BLaER1 (cell line): ENCODE data around the gene SPPL2B.
A peak's percentile ranks its signal among the peaks of the same experiment; 100 is the strongest.

ENCODE experiments used
- H3K27ac ChIP-seq: shearing (Covaris generic); formaldehyde crosslinking; 2 replicates; pipeline ENCODE4 v1.8.1; 2022
- H3K27me3 ChIP-seq: shearing (Covaris generic); formaldehyde crosslinking; 2 replicates; pipeline ENCODE4 v1.8.1; 2022
- H3K36me3 ChIP-seq: shearing (Covaris generic); formaldehyde crosslinking; 2 replicates; pipeline ENCODE4 v1.8.1; 2022
- H3K4me1 ChIP-seq: shearing (Covaris generic); formaldehyde crosslinking; 2 replicates; pipeline ENCODE4 v1.8.1; 2022
- H3K4me2 ChIP-seq: shearing (Covaris generic); formaldehyde crosslinking; 2 replicates; pipeline ENCODE4 v1.8.1; 2022
- H3K4me3 ChIP-seq: shearing (Covaris generic); formaldehyde crosslinking; 2 replicates; pipeline ENCODE4 v1.8.1; 2022
- H3K9ac ChIP-seq: shearing (Covaris generic); formaldehyde crosslinking; 2 replicates; pipeline ENCODE4 v1.8.1; 2022
- H3K9me3 ChIP-seq: shearing (Covaris generic); formaldehyde crosslinking; 2 replicates; pipeline ENCODE4 v1.8.1; 2022
- H4K20me1 ChIP-seq: shearing (Covaris generic); formaldehyde crosslinking; 2 replicates; pipeline ENCODE4 v1.8.1; 2022
- Cebpa-rat ChIP-seq: shearing (Covaris generic); IDR thresholded peaks from 2 replicates; pipeline ENCODE4 v1.8.1; 2022

SPPL2B gene

DNA sequence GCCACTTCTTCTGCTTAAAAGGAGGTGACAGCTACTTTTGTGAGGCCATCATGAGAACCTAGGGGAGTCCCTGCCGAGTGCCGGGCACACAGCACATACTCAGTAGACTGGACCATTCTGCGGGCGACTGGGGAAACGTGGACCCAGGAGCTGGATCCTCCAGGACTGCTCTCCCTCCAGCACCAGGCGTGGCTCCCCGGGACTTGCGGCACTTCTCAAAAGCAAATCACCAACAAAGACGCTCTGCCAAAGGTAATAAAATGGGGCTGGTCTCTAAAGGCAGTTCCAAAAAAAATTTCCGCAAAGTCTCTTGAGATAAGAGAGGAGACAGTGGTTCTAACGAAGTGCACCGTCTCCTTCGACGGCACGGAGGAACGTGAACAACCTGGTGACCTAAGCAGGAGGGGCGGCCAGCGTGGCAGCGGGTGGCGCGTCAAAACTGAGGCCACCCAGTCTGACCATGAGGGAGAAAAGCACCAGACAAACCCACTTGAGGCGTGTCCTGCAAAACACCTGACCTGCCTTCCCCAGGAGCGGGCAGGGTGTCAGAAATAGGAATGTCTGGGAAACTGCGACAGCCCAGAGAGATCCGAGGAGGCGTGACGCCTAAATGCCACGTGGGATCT is 30.2 kb downstream of the SPPL2B start:
- TF ChIP-seq Cebpa-rat, result no peak
- no peak overlapping the region for H3K4me2 ChIP-seq
- no peak overlapping the region for H3K4me3 ChIP-seq
- H3K9me3 ChIP-seq, result no peaks in the 10 kb centered on the region
- H3K27me3 ChIP-seq, result peaks cover 39% of the 10 kb centered on the region
- H3K27ac ChIP-seq, result no peak overlapping the region
- peaks cover 20% of the 10 kb centered on the region for H3K36me3 ChIP-seq
- no peak overlapping the region for H3K9ac ChIP-seq
- peaks cover 28% of the 10 kb centered on the region for H3K4me1 ChIP-seq
- peaks cover 29% of the 10 kb centered on the region for H4K20me1 ChIP-seq

DNA sequence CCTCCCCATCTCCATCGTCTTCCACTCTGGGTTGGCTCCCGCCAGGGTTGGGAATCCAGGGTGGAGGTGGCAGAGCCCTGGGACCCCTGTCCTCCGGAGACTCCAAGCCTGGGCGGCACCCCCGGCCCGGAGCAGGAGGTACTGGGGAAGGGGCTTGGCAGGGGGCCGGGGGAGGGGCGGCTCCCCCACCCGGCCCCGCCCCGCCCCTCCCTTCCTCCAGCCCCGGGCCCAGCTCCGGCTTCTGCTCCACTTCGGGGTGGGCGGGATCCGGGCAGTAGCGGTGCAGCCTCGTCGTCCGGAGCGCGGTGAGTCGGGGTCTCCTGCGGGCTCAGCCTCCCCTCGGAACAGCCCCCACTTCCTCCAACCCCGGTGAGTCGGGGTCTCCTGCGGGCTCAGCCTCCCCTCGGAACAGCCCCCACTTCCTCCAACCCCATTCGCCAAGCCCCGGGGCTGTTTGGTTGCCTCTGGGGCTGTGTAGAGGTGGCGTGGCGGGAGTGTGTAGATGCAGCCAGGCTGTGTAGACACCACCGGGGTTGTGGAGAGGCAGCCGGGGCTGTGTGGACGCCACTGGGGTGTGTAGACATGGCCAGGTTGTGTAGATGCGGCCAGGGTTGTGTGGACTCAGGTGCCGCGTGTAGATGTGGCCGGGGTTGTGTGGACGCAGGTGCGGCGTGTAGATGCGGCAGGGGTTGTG is 31.7 kb downstream of the SPPL2B start, which contains the start of gene TMPRSS9:
TMPRSS9 (plus strand) TSS at position 274 of the 694 bp plus-strand sequence. CDS start 29,521 bp downstream, outside the sequence.
- no peak within 1 kb of the TSS for H3K27ac ChIP-seq
- H3K4me3 ChIP-seq, result no peak within 1 kb of the TSS
- H3K9ac ChIP-seq, result no peak within 1 kb of the TSS
- peaks cover 32% of the 10 kb centered on the region for H3K4me1 ChIP-seq
- TF ChIP-seq Cebpa-rat, result no peak
- no peaks in the 10 kb centered on the region for H3K9me3 ChIP-seq
- peaks cover 39% of the 10 kb centered on the region for H3K27me3 ChIP-seq
- peaks cover 5% of the 10 kb centered on the region; the same call in 1 of the 2 replicates for H3K36me3 ChIP-seq
- H3K4me2 ChIP-seq, result no peak within 1 kb of the TSS
- H4K20me1 ChIP-seq, result peaks cover 14% of the 10 kb centered on the region

DNA sequence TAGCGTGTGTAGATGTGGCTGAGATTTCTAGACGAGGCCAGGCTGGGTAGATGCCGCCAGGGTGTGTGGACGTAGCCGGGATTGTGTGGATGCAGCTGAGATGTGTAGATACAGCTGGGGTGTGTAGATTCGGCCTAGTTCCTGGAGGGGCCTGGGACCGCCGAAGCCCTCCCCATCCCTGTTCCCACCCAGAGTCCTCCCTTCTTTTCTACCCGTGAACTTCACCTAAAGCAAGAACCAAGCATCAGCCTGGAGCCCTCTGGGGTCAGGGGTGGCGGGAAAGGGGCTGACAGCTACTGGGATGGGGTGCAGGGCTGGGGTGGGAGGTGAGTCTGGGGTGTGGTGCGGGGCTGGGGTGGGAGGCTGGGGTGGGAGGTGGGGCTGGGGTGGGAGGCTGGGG is 32.3 kb downstream of the SPPL2B start:
- H3K4me2 ChIP-seq, result no peak overlapping the region
- H3K9me3 ChIP-seq, result no peaks in the 10 kb centered on the region
- H3K4me1 ChIP-seq, result peaks cover 31% of the 10 kb centered on the region
- H3K36me3 ChIP-seq, result 0 out of 2 replicates have a peak, but pooled peaks cover 3% of the 10 kb centered on the region
- peaks cover 39% of the 10 kb centered on the region for H3K27me3 ChIP-seq
- no peak for TF ChIP-seq Cebpa-rat
- H4K20me1 ChIP-seq, result peaks cover 7% of the 10 kb centered on the region
- H3K9ac ChIP-seq, result no peak overlapping the region
- H3K27ac ChIP-seq, result no peak overlapping the region
- H3K4me3 ChIP-seq, result no peak overlapping the region

DNA sequence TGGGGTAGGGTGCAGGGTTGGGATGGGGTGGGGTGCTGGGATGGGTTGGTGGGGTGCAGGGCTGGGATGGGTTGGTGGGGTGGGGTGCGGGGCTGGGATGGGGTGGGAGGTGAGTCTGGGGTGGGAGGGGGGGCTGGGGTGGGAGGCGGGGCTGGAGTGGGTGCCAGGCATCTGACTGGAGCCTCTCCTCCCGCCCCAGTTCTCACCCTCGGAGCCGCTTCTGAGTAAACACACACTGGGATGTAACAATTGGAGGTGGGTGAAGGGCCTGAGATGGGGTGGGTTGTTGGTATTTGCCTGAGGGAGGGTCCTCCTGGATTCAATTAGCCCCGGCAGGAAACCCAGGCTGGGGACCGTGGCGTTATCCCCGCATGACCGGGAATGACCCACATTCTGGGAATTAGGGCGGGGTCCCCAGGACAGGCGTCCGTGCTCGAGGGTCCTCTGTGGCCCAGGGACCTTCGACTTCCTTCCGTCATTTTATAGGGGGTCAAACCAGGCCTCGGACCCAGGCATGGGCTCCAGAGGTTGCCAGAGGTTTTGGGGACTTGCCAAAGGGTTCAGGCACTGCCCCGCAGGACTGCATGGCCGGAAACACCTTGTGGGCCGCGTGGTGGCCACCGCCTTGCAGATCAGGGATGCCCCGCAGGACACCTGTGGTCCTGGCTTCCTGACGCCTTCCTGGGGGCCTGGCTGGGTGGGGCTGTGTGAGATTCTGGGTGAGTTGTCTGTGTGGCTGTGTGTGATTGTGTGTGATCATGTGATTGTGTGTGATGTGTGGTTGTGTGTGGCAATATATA is 33.0 kb downstream of the SPPL2B start:
- H3K9ac ChIP-seq, result no peak overlapping the region
- no peak overlapping the region for H3K27ac ChIP-seq
- peak overlapping the region; percentile 42 for H3K4me2 ChIP-seq

DNA sequence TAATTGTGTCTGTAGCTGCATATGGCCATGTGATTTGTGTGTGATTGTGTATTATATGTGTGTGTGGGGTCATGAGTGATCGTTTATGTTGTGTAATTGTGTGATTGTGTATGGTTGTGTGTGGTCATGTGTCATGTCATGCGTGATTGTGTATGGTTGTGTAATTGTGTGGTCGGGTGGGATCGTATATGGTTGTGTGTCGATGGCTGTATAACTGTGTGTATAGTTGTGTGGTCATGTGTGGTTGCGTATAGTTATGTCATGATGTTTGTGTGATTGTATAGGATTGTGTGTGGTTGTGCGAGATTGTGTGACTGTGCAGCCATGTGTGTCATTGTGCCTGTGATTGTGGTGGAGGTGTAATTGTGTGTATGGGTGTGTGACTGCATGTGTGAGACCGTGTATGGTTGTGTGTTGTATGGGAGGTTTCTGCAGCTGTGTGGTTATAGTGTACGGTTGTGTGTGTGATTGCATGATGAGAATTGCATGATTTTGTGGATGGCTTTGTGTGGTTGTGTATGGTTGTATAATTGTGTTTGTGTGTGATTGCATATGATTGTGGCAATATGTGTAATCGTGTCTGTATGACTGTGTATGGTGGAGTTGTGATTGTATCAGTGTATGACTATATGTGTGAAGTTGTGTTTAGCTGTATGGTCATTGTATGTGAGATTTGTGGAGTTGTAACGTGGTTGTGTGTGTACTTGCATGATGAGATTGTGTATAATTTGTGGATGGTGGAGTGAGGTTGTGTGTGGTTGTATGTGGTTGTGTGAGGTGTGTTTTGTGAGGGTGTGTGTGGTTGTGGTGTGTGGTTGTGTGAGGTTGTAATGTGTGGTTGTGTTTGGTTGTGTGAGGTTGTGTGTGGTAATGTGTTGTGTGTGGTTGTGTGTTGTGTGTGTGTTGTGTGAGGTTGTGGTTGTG is 33.8 kb downstream of the SPPL2B start:
- H3K4me1 ChIP-seq, result peaks cover 25% of the 10 kb centered on the region
- peak overlapping the region; percentile 42; the same call in 1 of the 2 replicates for H3K4me2 ChIP-seq
- no peak overlapping the region for H3K9ac ChIP-seq
- TF ChIP-seq Cebpa-rat, result no peak
- peaks cover 8% of the 10 kb centered on the region; the same call in 1 of the 2 replicates for H3K9me3 ChIP-seq
- no peaks in the 10 kb centered on the region for H3K36me3 ChIP-seq
- no peaks in the 10 kb centered on the region; the same call in 1 of the 2 replicates for H4K20me1 ChIP-seq
- no peak overlapping the region for H3K27ac ChIP-seq
- H3K27me3 ChIP-seq, result peaks cover 39% of the 10 kb centered on the region
- no peak overlapping the region for H3K4me3 ChIP-seq

More for the DNA sequence above, 33.0 kb downstream of the SPPL2B start:
- peaks cover 25% of the 10 kb centered on the region for H3K4me1 ChIP-seq
- no peaks in the 10 kb centered on the region for H3K9me3 ChIP-seq
- 0 out of 2 replicates have a peak, but pooled peaks cover under 1% of the 10 kb centered on the region for H3K36me3 ChIP-seq
- no peak for TF ChIP-seq Cebpa-rat
- H3K4me3 ChIP-seq, result no peak overlapping the region
- H4K20me1 ChIP-seq, result peaks cover 1% of the 10 kb centered on the region
- peaks cover 39% of the 10 kb centered on the region for H3K27me3 ChIP-seq

DNA sequence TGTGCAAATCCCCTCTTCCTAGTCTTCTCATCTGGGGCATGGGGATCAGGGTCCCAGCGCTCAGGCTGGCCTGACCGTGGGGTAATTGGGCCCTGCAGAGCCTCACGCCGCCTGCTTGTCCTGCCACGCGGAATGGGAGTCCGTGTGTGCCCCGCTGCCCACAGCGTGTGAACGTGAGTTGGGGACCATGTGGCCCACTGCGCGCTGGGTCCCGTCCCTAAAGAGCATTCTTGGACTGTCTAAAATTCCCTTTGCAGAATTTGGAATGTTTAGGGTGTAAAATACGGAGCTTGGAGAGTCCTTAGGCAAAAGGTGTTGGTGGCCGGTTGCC is 34.5 kb downstream of the SPPL2B start:
- Histone ChIP-seq H3K9ac (no peak overlapping the region), H3K36me3 (no peaks in the 10 kb centered on the region), H3K27me3 (peaks cover 39% of the 10 kb centered on the region), H4K20me1 (no peaks in the 10 kb centered on the region; the same call in 1 of the 2 replicates), H3K4me2 (no peak overlapping the region), H3K27ac (no peak overlapping the region), H3K4me3 (no peak overlapping the region), H3K9me3 (peaks cover 8% of the 10 kb centered on the region; the same call in 1 of the 2 replicates), H3K4me1 (peaks cover 25% of the 10 kb centered on the region)
- no peak for TF ChIP-seq Cebpa-rat

DNA sequence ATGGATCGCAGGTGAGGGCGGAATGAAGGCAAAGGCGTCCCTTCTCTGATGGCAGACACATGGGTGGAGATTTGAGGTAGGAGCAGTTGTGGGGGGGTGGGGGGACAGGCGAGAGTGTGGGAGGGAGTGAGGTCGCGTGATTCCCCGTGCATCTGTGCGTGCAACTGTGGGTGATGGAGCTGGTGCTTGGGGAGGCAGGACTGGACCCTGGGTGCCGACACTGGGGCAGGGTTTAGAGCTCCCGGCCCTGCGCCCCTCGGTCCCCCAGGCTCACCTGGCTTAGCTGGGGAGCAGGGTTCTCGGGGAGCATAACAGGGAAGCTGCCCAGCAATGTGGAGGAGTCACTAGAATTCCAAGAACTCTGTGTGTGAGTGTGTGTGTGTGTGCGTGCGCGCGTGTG is 34.9 kb downstream of the SPPL2B start:
- H3K36me3 ChIP-seq, result no peaks in the 10 kb centered on the region
- no peaks in the 10 kb centered on the region; the same call in 1 of the 2 replicates for H4K20me1 ChIP-seq
- H3K4me3 ChIP-seq, result no peak overlapping the region
- peaks cover 35% of the 10 kb centered on the region for H3K27me3 ChIP-seq
- H3K9ac ChIP-seq, result no peak overlapping the region
- H3K4me1 ChIP-seq, result peaks cover 25% of the 10 kb centered on the region
- TF ChIP-seq Cebpa-rat, result no peak
- H3K4me2 ChIP-seq, result no peak overlapping the region
- H3K27ac ChIP-seq, result no peak overlapping the region
- peaks cover 8% of the 10 kb centered on the region; the same call in 1 of the 2 replicates for H3K9me3 ChIP-seq

DNA sequence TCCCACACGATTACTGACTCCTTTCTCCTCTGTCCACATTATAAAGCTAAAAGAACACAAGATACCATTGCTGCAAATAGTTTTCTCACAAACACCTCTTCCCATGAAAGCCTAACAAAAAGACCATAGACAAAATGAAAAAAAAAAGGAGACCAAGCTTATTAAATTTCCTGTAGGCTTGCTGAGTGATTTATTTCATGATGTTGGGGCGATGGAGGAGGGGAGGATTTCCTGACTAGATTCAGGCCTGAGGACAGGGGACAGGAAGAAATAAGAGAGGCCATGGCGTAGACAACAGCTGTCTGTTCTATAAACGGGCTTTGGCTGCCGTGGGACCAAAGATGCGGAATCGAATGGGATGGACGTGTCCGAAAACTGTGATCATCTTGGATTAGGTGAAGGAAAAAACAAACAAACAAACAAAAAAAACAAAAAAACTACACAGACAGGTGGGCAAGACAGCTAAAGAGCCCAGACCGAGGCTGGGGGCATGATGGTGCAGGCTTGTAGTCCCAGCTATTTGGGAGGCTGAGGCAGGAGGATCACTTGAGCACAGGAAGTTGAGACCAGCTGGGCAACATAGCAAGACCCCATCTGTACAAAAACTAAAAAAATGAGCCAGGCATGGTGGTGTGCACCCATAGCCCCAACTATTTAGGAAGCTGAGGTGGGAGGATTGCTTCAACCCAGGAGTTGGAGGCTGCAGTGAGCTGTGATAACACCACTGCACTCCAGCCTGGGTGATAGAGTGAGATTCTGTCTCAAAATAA is 36.9 kb downstream of the SPPL2B start:
- Histone ChIP-seq H4K20me1 (no peaks in the 10 kb centered on the region), H3K36me3 (no peaks in the 10 kb centered on the region), H3K9me3 (peaks cover 23% of the 10 kb centered on the region), H3K4me1 (peaks cover 25% of the 10 kb centered on the region), H3K9ac (0 out of 2 replicates have a peak overlapping the region, but pooled peaks have one; percentile 18), H3K4me3 (no peak overlapping the region), H3K27ac (no peak overlapping the region), H3K27me3 (peaks cover 16% of the 10 kb centered on the region), H3K4me2 (peak overlapping the region; percentile 63)
- TF ChIP-seq Cebpa-rat, result no peak
